ENCODE data around the gene TBC1D28.
A peak's percentile ranks its signal among the peaks of the same experiment; 100 is the strongest.
"Not testable (repeated sequence)": the region's sequence is repeated elsewhere in the genome, so short reads cannot be mapped to it uniquely, and the experiment has no call there.

TBC1D28 gene

DNA sequence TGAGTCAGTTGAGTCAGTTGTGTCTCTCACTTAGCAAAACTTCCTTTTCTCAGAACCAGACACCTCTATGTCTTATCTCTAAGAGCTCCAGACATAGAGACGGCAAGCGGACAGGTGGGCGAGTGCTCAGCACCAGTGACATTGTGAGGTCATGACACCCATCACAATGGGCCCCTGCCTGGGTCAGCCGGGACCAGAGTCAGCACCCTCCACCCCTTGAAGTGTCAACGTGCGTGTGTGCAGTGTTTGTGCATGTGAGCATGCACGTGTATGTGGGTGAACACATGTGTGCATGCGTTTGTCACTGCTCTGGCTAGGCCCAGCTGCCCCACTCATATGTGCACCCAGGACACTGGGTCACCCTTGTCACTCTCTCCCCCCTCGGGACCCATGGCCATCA, at the start of gene TBC1D28:
Gene TBC1D28, minus strand, starts transcription at position 101 of the 400 bp plus-strand sequence. CDS start 3,039 bp downstream, outside the sequence.
- FAIRE-seq = peak; percentile 76
- not testable (repeated sequence) for DNase-seq (ENCODE audit: insufficient read length, low spot score)

DNA sequence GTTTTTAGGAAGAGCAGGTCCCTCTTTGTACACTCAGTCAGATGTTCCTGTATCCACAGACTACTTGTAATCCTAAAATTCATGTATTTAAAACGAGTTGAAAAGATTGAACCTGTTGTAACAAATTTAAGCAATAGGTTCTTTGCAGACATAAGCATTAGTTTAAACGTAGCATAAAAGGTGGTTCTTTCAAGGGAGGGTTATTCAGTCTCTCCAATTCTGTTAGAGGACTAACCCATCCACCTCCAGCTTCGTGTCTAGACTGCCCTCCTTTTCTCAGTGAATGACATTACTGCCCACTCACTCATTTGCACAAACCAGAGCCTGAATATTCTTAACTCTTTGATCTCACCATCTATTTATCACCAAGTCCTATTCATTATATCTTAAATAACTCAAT, 38.5 kb upstream of the TBC1D28 start:
- DNase-seq (ENCODE audit: insufficient read length, low spot score) = not testable (repeated sequence)

GRCh38 chr17:18681767-18682571, 37.8 kb upstream of the TBC1D28 start, which contains the start of gene FOXO3B:
TSS of gene FOXO3B (minus strand) at chr17:18682314. CDS start at chr17:18681651, 663 bp downstream.
- peak; percentile 97 for DNase-seq (ENCODE audit: insufficient read length, low spot score)
- FAIRE-seq = peak; percentile 99

More for the DNA sequence above, 38.5 kb upstream of the TBC1D28 start:
- not testable (repeated sequence) for FAIRE-seq

DNA sequence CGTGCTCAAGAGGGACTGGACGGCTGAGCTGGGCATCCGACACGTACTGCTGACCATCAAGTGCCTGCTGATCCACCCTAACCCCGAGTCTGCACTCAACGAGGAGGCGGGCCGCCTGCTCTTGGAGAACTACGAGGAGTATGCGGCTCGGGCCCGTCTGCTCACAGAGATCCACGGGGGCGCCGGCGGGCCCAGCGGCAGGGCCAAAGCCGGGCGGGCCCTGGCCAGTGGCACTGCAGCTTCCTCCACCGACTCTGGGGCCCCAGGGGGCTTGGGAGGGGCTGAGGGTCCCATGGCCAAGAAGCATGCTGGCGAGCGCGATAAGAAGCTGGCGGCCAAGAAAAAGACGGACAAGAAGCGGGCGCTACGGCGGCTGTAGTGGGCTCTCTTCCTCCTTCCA, 33.2 kb upstream of the TBC1D28 start:
- FAIRE-seq = not testable (repeated sequence)

DNA sequence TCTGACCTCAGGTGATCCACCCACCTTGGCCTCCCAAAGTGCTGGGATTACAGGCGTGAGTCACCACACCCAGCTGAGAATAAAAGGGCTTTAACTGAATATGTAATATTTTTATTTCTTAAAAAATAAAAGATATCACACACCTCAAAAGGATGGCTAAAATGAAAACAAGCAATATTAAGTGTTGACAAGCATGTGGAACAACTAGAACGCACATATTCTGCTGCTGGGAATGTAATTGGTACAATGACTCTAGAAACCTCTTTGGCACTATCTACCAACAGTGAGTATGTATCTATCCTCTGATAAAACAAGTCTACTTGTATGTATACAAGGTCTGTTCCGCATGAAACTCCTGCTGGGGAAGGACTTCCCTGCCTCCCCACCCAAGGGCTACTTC, 32.7 kb upstream of the TBC1D28 start:
- not testable (repeated sequence) for FAIRE-seq; DNase-seq (ENCODE audit: insufficient read length, low spot score)

More for the DNA sequence above, 33.2 kb upstream of the TBC1D28 start:
- DNase-seq (ENCODE audit: insufficient read length, low spot score) = not testable (repeated sequence)

- not testable (repeated sequence) for DNase-seq (ENCODE audit: insufficient read length, low spot score); FAIRE-seq
These were observed 28.4 kb upstream of the TBC1D28 start for GRCh38 chr17:18672395-18673227.

GRCh38 chr17:18668625-18669024, 24.4 kb upstream of the TBC1D28 start:
- not testable (repeated sequence) for DNase-seq (ENCODE audit: insufficient read length, low spot score); FAIRE-seq

- DNase-seq (ENCODE audit: insufficient read length, low spot score); FAIRE-seq: not testable (repeated sequence)
These were observed 23.3 kb upstream of the TBC1D28 start for GRCh38 chr17:18667535-18667934.

DNA sequence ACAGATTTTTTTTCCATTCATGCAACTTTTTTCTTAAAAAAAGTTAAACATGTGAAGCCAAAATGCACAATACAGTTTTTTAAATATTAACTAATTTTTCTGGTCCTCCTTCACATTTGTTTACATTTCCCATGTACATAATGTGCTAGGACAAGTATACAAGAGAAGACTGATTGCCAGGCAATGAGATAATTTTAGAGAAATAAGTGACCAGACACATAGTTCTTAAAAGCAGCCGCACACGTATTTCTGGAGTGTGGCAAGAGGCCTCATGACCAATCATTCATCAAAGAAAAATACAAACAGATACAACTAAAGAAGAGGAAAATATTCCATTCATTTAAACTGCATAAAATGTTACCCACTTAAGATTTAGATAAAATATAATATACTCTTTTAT, 22.1 kb upstream of the TBC1D28 start:
- FAIRE-seq; DNase-seq (ENCODE audit: insufficient read length, low spot score): not testable (repeated sequence)

GRCh38 chr17:18661924-18662624, 17.9 kb upstream of the TBC1D28 start:
- DNase-seq (ENCODE audit: insufficient read length, low spot score) = not testable (repeated sequence)
- FAIRE-seq = peak; percentile 92

DNA sequence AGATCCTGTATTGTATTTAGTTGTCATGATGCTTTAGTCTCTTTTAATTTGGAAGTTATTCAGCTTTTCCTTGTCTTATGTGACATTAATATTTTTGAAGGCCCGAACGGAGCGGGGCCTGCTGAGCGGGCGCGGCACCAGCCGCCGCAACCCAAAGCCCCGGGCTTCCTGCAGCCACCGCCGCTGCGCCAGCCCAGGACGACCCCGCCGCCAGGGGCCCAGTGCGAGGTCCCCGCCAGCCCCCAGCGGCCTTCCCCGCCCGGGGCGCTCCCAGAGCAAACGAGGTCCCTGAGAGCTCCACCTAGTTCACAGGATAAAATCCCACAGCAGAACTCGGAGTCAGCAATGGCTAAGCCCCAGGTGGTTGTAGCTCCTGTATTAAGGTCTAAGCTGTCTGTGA, 5.9 kb upstream of the TBC1D28 start:
- peak; percentile 16 for FAIRE-seq

DNA sequence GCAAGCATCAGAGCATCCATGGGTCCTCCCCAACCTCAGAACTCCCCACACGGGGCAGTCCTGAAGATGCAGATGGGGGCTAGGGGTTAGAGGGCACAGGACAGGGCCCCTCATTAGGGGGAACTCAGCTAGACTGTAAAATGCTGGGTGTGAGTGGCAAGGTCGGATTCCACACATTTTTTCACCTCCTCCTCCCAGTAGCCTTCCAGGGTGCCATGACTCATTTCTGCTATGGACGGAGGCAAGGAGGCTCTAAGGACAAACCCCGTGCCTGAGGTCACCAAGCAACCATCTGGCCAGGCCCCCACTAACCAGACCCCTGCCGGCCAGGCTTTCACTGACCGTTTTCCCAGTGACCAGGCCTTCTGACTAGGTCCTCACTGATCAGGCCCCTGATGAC, 1.1 kb downstream of the TBC1D28 start:
- not testable (repeated sequence) for DNase-seq (ENCODE audit: insufficient read length, low spot score); FAIRE-seq

More for the DNA sequence above, 5.9 kb upstream of the TBC1D28 start:
- DNase-seq (ENCODE audit: insufficient read length, low spot score) = not testable (repeated sequence)

DNA sequence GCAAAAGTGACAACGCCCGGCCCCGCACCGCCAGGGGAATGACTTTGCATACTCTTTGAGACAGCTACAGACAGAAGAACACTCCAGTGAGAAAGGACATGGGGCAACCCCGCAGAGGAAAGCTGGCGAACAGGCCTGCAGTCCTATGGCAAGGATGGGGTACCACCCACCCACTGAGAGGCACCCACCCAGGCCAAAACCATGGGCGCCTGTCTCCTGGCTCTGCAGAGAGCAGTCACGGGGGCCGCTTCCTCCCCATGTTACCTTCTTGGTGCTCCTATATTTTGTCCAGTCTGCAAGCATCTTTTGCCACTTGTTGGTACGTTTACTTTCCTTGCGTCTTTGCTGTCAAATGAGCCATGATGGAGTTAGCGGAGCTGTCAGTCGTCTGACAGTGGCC, 5.8 kb downstream of the TBC1D28 start:
- FAIRE-seq = peak; percentile 72
- not testable (repeated sequence) for DNase-seq (ENCODE audit: insufficient read length, low spot score)

DNA sequence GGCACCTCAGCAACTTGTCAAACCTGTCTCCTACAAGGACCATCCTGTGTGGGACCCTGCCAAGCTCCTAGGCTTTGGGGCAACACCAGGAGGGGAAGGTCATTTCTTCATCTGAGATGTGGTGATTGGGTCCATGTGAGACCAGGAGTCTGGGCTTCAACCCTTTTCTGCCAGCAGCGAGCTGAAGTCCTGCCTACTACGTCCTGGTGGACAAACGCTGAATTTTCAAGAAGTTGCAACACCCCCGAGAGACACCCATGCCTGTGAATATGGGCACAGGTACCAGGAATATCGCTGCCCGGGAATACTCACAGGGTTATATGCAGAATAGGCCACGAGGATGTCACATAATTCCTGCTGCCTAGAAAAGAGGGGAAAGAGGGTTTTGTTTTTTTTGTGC, 8.0 kb downstream of the TBC1D28 start:
- FAIRE-seq = peak; percentile 54
- not testable (repeated sequence) for DNase-seq (ENCODE audit: insufficient read length, low spot score)

DNA sequence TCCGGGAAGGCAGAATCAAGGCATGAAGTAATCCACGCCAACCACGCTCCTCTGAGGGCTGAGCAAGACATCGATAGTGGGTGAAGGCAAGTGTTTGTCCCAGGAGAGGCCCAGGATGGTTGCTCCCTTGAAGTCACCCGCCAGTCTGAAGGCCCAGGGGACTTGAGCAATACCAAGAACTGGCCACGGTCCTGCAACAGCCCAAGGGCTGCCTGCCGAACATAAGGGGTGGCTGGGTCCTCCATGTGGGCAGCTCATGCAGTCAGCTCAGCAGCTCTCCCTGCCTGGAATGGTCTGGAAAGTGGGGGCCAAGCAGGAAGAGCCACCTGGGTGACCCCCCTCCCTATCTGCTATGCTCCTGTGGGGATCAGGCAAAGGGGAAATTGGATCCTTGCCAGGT, 8.4 kb downstream of the TBC1D28 start:
- DNase-seq (ENCODE audit: insufficient read length, low spot score); FAIRE-seq: not testable (repeated sequence)

DNA sequence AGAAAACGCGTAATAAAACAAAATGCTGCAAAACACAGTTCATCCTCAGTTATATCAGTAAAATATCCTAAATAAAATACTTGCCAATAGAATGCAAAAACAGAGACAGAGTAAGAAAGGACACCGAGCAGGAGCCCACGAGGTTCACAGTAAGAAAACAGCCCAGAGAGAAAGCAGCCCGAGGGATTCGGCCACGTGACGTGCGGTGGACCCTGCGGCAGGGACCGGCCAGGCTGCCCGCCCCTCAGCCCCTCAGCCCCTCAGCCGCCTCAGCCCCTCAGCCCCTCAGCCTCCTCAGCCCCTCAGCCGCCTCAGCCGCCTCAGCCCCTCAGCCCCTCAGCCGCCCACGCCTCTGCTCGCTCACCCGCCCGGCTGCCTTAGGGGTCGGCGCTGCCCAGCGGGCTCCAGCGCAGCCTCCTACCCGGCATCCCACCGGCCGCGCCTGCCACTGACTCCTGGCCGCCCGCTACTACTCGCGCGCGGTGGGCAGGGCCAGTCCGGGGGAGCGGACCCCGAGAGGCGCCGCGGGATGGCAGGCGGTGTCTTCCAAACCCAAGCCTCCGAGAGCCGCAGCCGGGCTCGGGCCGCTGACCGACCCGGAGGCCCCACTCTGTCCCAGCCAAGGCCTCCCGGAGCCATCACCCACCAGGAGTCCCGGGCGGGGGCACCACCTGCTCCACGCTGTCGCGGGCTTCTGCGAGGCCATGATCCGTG, 9.5 kb downstream of the TBC1D28 start:
- not testable (repeated sequence) for FAIRE-seq; DNase-seq (ENCODE audit: insufficient read length, low spot score)

GRCh38 chr17:18626152-18626870, 17.9 kb downstream of the TBC1D28 start:
- FAIRE-seq (no peak), DNase-seq (ENCODE audit: insufficient read length, low spot score) (no peak)

DNA sequence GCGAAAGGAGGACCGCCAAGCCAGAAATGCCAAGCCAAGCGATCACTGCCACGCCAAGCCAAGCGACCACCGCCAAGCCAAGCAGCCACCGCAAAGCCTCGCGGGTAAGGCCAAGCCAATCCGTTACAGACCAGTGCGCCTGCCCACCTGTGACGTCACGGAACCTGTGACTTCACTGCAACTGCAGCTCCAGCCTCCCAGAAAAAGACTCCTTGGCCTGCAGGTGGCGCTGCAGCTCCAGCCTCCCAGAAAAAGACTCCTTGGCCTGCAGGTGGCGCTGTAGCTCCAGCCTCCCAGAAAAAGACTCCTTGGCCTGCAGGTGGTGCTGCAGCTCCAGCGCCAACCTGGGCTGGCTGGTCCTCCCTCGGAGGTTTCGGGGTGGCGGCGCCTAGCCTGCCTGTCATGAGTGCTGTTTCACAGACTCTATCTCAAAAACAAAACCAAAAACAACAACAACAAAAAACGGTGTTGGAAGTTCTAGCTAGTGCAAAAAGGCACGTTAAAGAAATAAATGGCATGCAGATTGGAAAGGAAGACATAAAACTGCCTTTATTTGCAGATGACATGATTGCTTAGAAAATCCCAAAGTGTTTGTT, 18.6 kb downstream of the TBC1D28 start:
- DNase-seq (ENCODE audit: insufficient read length, low spot score) = peak; percentile 57
- FAIRE-seq = peak; percentile 93

Data from HTR-8/SVneo (cell line).